Psoas muscle (tissue), 8 donors: ENCODE data around the gene PPP1R3F. TPM values are rescaled to one million over a fixed set of nuclear protein-coding genes. Genes with fewer than 3 reads are reported as not detected.
"Not testable (repeated sequence)": the region's sequence is repeated elsewhere in the genome, so short reads cannot be mapped to it uniquely, and the experiment has no call there.

Experiments
- ATAC-seq, 4 donors: fragments of 200-7000 bp; cut with Tn5 transposase; one replicate each; pipeline ENCODE4 v1.9.1; 2020; ENCODE audit warnings: moderate library complexity in 3 of 4, mild to moderate bottlenecking in 2 of 4
- DNase-seq, 2 donors: peaks; one replicate each; pipeline ENCODE4 v3.0.0-alpha.2; 2020
- H3K27ac ChIP-seq: fragments of 200-600 bp; one replicate; pipeline ENCODE4 v1.8.0; 2022
- H3K27me3 ChIP-seq, 3 donors: fragments of 200-600 bp in 1 of 3; one replicate each; pipeline versions ENCODE4 v1.6.1 to v1.8.0; 2013 to 2022; ENCODE audit warnings: low read length in 2 of 3, mild to moderate bottlenecking in 2 of 3, moderate library complexity in 1 of 3; ENCODE audit not compliant: insufficient read depth in 3 of 3
- H3K36me3 ChIP-seq, 2 donors: fragments of 200-600 bp in 1 of 2; one replicate each; pipeline versions ENCODE4 v1.6.1 to v1.8.0; 2013 to 2022; ENCODE audit warnings: low read depth in 1 of 2, mild to moderate bottlenecking in 1 of 2, moderate library complexity in 1 of 2; ENCODE audit not compliant: insufficient read depth in 1 of 2
- H3K4me1 ChIP-seq: fragments of 200-600 bp; one replicate; pipeline ENCODE4 v1.8.0; 2022
- H3K4me3 ChIP-seq: fragments of 200-600 bp; one replicate; pipeline ENCODE4 v1.8.0; 2022; ENCODE audit warnings: mild to moderate bottlenecking
- H3K9me3 ChIP-seq: fragments of 200-600 bp; one replicate; pipeline ENCODE4 v1.8.0; 2022
- CTCF ChIP-seq: fragments of 200-600 bp; IDR thresholded peaks from one replicate; pipeline ENCODE4 v1.8.0; 2022; ENCODE audit warnings: antibody characterized with exemption
- WGBS, 3 donors: extraction: QIAGEN DNeasy Blood & Tissue Kit; methylation state at CpG; one replicate each; pipeline versions ENCODE4 v1.1.6 to v1.1.7; 2013; 5-methylcytosine and 5-hydroxymethylcytosine counted together
- intact Hi-C, 2 donors: fragments of 100-400 bp; cut with DNase I; formaldehyde crosslinking; loops; one replicate each; pipeline versions ENCODE4 v1.11.0 to v1.14.2; 2022
- polyA plus RNA-seq, 3 donors: library from polyadenylated mRNA; stranded (reverse); fragments of 200-250 nt; gene quantifications; one replicate each; pipeline ENCODE4 v1.2.3, GENCODE V29; 2013
- total RNA-seq, 4 donors: library from RNA; stranded (reverse); fragmentation: NEBNext Ultra II Directional in 2 of 4; extraction: Animal tissue kit (Norgen Biotek cat#: 25700) in 2 of 4; gene quantifications; one replicate each; pipeline versions ENCODE4 v1.2.1 to v1.2.4, GENCODE V29; 2021 to 2023
- donor health status: healthy with polysubstance abuse.
- donor health status: DM: no; HTN: no; CAD: no; lungs with moderate emphysema.
- donor health status: Bipolar disorder and iron deficiency.
- donor health status: healthy.
- donor health status: DM: yes; HTN: yes; CAD: no.
- donor health status: DM: no; HTN: no; CAD: no.
- donor health status: DM: no; HTN: no; CAD: no.
- donor health status: DM: yes; HTN: yes; CAD: no.

The PPP1R3F gene
- total and polyA plus RNA-seq, 7 donors, result 13.9 to 29.8 (median 24.2) TPM

- intact Hi-C loops, result loop anchor here in 1 of 2 donors (5.0 to 10.0 kb wide), 2 partner anchors 460 to 542 kb away; no protein-coding TSS in a partner anchor
- DNase-seq, result no peak
- no peak for ATAC-seq
Observed at GRCh38 chrX:49292400-49293362, 23.1 kb downstream of the PPP1R3F start.

GRCh38 chrX:49299293-49299692 lies 29.7 kb downstream of the PPP1R3F start:
- not testable (repeated sequence) for H3K4me3 ChIP-seq, H3K9me3 ChIP-seq, H3K4me1 ChIP-seq, H3K27me3 ChIP-seq, ATAC-seq, DNase-seq, H3K36me3 ChIP-seq, H3K27ac ChIP-seq
- intact Hi-C loops, result loop anchor here in 1 of 2 donors (10.0 kb wide), 1 partner anchor 536 kb away; no protein-coding TSS in a partner anchor
- WGBS, 3 donors, result 90 to 95% (median 94%) methylated on average over 4 to 5 of the region's 5 CpGs

More at GRCh38 chrX:49292400-49293362, 23.1 kb downstream of the PPP1R3F start:
- Histone ChIP-seq H3K27ac (no peak overlapping the region), H3K27me3 (peaks cover 0 to 5% (median 0%) of the 10 kb centered on the region in 3 donors), H3K9me3 (no peaks in the 10 kb centered on the region), H3K36me3 (no peaks in the 10 kb centered on the region), H3K4me1 (no peaks in the 10 kb centered on the region), H3K4me3 (no peak overlapping the region)
- no peak for TF ChIP-seq CTCF
- WGBS, 3 donors, result 74 to 84% (median 78%) methylated on average over 11 to 17 of the region's 17 CpGs

- H3K4me3 ChIP-seq, result no peak overlapping the region
- no peaks in the 10 kb centered on the region for H3K36me3 ChIP-seq
- 77 to 91% (median 88%) methylated on average over 1 of the region's 1 CpG for WGBS, 3 donors
- no peaks in the 10 kb centered on the region for H3K27me3 ChIP-seq
- ATAC-seq (no peak), DNase-seq (no peak)
- TF ChIP-seq CTCF, result no peak
- H3K9me3 ChIP-seq, result no peaks in the 10 kb centered on the region
- no peaks in the 10 kb centered on the region for H3K4me1 ChIP-seq
- H3K27ac ChIP-seq, result no peak overlapping the region
- intact Hi-C loops, result no loop called here
Observed at GRCh38 chrX:49300703-49301102, 31.1 kb downstream of the PPP1R3F start.

GRCh38 chrX:49303346-49303745 lies 33.8 kb downstream of the PPP1R3F start, which contains the start of gene GAGE10:
Gene GAGE10, plus strand, starts transcription at chrX:49303646. Its CDS starts 1,214 bp downstream, at chrX:49304860.
- DNase-seq (no peak), ATAC-seq (no peak)
- 64 to 78% (median 77%) methylated on average over 8 to 15 of the region's 15 CpGs for WGBS, 3 donors
- no peaks in the 10 kb centered on the region for H3K4me1 ChIP-seq
- no peak within 1 kb of the TSS for H3K4me3 ChIP-seq
- intact Hi-C loops, result no loop called here
- H3K27me3 ChIP-seq, result no peaks in the 10 kb centered on the region
- H3K36me3 ChIP-seq, result no peaks in the 10 kb centered on the region
- H3K27ac ChIP-seq, result no peak within 1 kb of the TSS
- H3K9me3 ChIP-seq, result no peaks in the 10 kb centered on the region
- TF ChIP-seq CTCF, result no peak

GRCh38 chrX:49307775-49308174 lies 38.2 kb downstream of the PPP1R3F start:
- H3K36me3 ChIP-seq, intact Hi-C loops, DNase-seq, ATAC-seq, H3K27me3 ChIP-seq, H3K4me3 ChIP-seq, H3K27ac ChIP-seq, H3K9me3 ChIP-seq, H3K4me1 ChIP-seq: not testable (repeated sequence)
- 70 to 96% (median 73%) methylated on average over 2 of the region's 2 CpGs for WGBS, 3 donors
